ENCODE results near the gene TMEM63B. TPM values are rescaled to one million over a fixed set of nuclear protein-coding genes. Genes with fewer than 3 reads are reported as not detected.

Gene TMEM63B
- total and polyA plus RNA-seq, 2 of the 8 experiments (the other 6 are each of a cell fraction or from before 2014, with no cell fraction given), result 61.1 to 96.8 TPM

DNA sequence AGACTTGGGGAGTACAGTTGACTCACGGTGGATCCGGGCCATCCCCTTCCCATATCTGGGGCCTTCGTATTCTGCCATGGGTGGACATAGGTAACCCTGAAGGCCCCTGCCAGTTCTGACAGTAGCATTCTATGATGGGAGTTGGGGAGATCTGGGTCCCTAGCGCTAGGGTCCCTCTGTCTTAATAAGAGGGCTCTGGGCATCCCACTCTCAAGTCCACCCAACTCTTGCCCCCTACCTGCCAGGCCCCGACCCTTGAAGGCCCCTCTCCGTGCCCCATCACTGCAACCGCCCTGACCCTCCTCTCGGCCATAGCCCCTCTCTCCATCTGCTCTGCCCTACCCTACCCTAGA, 24.7 kb downstream of the TMEM63B start (continued):
- TF ChIP-seq CREB1 (IDR thresholded peaks at IDR 0.05) (no peak), FOSL1 (IDR thresholded peaks at IDR 0.05; ENCODE audit: insufficient read depth, low read depth, low read length) (no peak)

Measured in H1 (cell line).